WTC11 (cell line): ENCODE measurements around the gene F5.

Source experiments
- CREB1 ChIP-seq: sonication (generic); formaldehyde crosslinking; IDR thresholded peaks from 2 replicates; pipeline ENCODE4 v1.8.0; 2023; ENCODE audit warnings: mild to moderate bottlenecking, missing genetic modification reagents
- FOXK1 ChIP-seq: sonication (generic); formaldehyde crosslinking; IDR thresholded peaks from 2 replicates; pipeline ENCODE4 v1.8.0; 2022; ENCODE audit warnings: mild to moderate bottlenecking, moderate library complexity, missing genetic modification reagents

- TF ChIP-seq CREB1 (CRISPR knock-in tag) (no peak), FOXK1 (no peak)
Observed at GRCh38 chr1:169491845-169492281, 94.4 kb downstream of the F5 start.
